ENCODE results near the gene CBFA2T3. TPM values are rescaled to one million over a fixed set of nuclear protein-coding genes. Genes with fewer than 3 reads are reported as not detected.
A peak's percentile ranks its signal among the peaks of the same experiment; 100 is the strongest.
"Not testable (repeated sequence)": the region's sequence is repeated elsewhere in the genome, so short reads cannot be mapped to it uniquely, and the experiment has no call there.

CBFA2T3 gene
- total and polyA plus RNA-seq, 5 experiments from 2014 or later = 0.04 to 2.0 (median 1.5) TPM; not detected in 2

- ATAC-seq = no peak
- Mint-ChIP-seq H3K27me3 (no peaks in the 10 kb centered on the region), H3K27ac (no peak overlapping the region), H3K4me3 (no peak overlapping the region), H3K36me3 (no peaks in the 10 kb centered on the region), H3K4me1 (peaks cover 0 to 2% (median 0%) of the 10 kb centered on the region in 4 donors), H3K9me3 (no peaks in the 10 kb centered on the region)
- DNase-seq = no peak
- POLR2A ChIA-PET = no interaction called here
Observed at GRCh38 chr16:88904676-88905365, 72.2 kb downstream of the CBFA2T3 start.

GRCh38 chr16:88903267-88903666 lies 73.7 kb downstream of the CBFA2T3 start:
- no peaks in the 10 kb centered on the region for H3K36me3 Mint-ChIP-seq
- no peak for ATAC-seq
- no peak overlapping the region for H3K4me3 Mint-ChIP-seq

GRCh38 chr16:88902744-88903143 lies 74.3 kb downstream of the CBFA2T3 start:
- Mint-ChIP-seq H3K36me3 (no peaks in the 10 kb centered on the region), H3K27me3 (no peaks in the 10 kb centered on the region), H3K9me3 (no peaks in the 10 kb centered on the region), H3K4me3 (no peak overlapping the region), H3K4me1 (peaks cover 0 to 2% (median 0%) of the 10 kb centered on the region in 4 donors), H3K27ac (peak overlapping the region in 1 of 10 donors; percentile 29)
- ATAC-seq (no peak), DNase-seq (no peak)
- POLR2A ChIA-PET = no interaction called here

More at GRCh38 chr16:88903267-88903666, 73.7 kb downstream of the CBFA2T3 start:
- Mint-ChIP-seq H3K9me3 (no peaks in the 10 kb centered on the region), H3K27me3 (no peaks in the 10 kb centered on the region), H3K27ac (no peak overlapping the region), H3K4me1 (peaks cover 0 to 2% (median 0%) of the 10 kb centered on the region in 4 donors)
- POLR2A ChIA-PET = no interaction called here
- no peak for DNase-seq

GRCh38 chr16:88901718-88902337 lies 75.2 kb downstream of the CBFA2T3 start:
- Mint-ChIP-seq H3K4me1 (peaks cover 0 to 2% (median 0%) of the 10 kb centered on the region in 4 donors), H3K36me3 (no peaks in the 10 kb centered on the region), H3K9me3 (no peaks in the 10 kb centered on the region), H3K4me3 (no peak overlapping the region), H3K27me3 (no peaks in the 10 kb centered on the region), H3K27ac (no peak overlapping the region)
- DNase-seq (no peak), ATAC-seq (no peak)
- POLR2A ChIA-PET = no interaction called here

- ATAC-seq (no peak), DNase-seq (no peak)
- Mint-ChIP-seq H3K4me3 (no peak overlapping the region), H3K36me3 (no peaks in the 10 kb centered on the region), H3K9me3 (no peaks in the 10 kb centered on the region), H3K27me3 (no peaks in the 10 kb centered on the region), H3K27ac (no peak overlapping the region), H3K4me1 (no peaks in the 10 kb centered on the region)
- POLR2A ChIA-PET = no interaction called here
Observed at GRCh38 chr16:88900662-88901052, 76.3 kb downstream of the CBFA2T3 start.

- Mint-ChIP-seq H3K4me3 (no peak overlapping the region), H3K27me3 (no peaks in the 10 kb centered on the region), H3K9me3 (no peaks in the 10 kb centered on the region), H3K36me3 (no peaks in the 10 kb centered on the region), H3K27ac (peak overlapping the region in 1 of 10 donors; percentile 81), H3K4me1 (no peaks in the 10 kb centered on the region)
- DNase-seq (no peak), ATAC-seq (no peak)
- POLR2A ChIA-PET = no interaction called here
Observed at GRCh38 chr16:88899901-88900661, 76.9 kb downstream of the CBFA2T3 start.

- DNase-seq (no peak), ATAC-seq (no peak)
- Mint-ChIP-seq H3K4me3 (no peak overlapping the region), H3K9me3 (no peaks in the 10 kb centered on the region), H3K27ac (no peak overlapping the region), H3K4me1 (peaks cover 0 to 4% (median under 1%) of the 10 kb centered on the region in 4 donors), H3K36me3 (no peaks in the 10 kb centered on the region), H3K27me3 (no peaks in the 10 kb centered on the region)
- POLR2A ChIA-PET = no interaction called here
Observed at GRCh38 chr16:88897696-88898425, 79.1 kb downstream of the CBFA2T3 start.

- Mint-ChIP-seq H3K9me3 (no peaks in the 10 kb centered on the region), H3K27ac (no peak overlapping the region), H3K36me3 (no peaks in the 10 kb centered on the region), H3K4me3 (no peak overlapping the region), H3K27me3 (no peaks in the 10 kb centered on the region), H3K4me1 (peaks cover 0 to 4% (median 2%) of the 10 kb centered on the region in 4 donors)
- POLR2A ChIA-PET = no interaction called here
- DNase-seq = no peak
- no peak for ATAC-seq
Observed at GRCh38 chr16:88896238-88897070, 80.6 kb downstream of the CBFA2T3 start.

- POLR2A ChIA-PET = no interaction called here
- no peak for ATAC-seq
- Mint-ChIP-seq H3K9me3 (no peaks in the 10 kb centered on the region), H3K4me3 (no peak overlapping the region), H3K4me1 (peaks cover 0 to 4% (median 2%) of the 10 kb centered on the region in 4 donors), H3K27me3 (no peaks in the 10 kb centered on the region), H3K36me3 (no peaks in the 10 kb centered on the region), H3K27ac (no peak overlapping the region)
- DNase-seq = no peak
Observed at GRCh38 chr16:88895335-88895734, 81.7 kb downstream of the CBFA2T3 start.

- Mint-ChIP-seq H3K4me3 (no peak overlapping the region), H3K36me3 (no peaks in the 10 kb centered on the region), H3K9me3 (no peaks in the 10 kb centered on the region), H3K27ac (no peak overlapping the region), H3K4me1 (peaks cover 0 to 4% (median 2%) of the 10 kb centered on the region in 4 donors), H3K27me3 (no peaks in the 10 kb centered on the region)
- DNase-seq = no peak
- ATAC-seq = no peak
- POLR2A ChIA-PET = no interaction called here
Observed at GRCh38 chr16:88894681-88895300, 82.2 kb downstream of the CBFA2T3 start.

- H3K27me3 Mint-ChIP-seq, H3K4me1 Mint-ChIP-seq: not testable (repeated sequence)
Observed at GRCh38 chr16:88894266-88894665, 82.7 kb downstream of the CBFA2T3 start.

More at GRCh38 chr16:88894266-88894665, 82.7 kb downstream of the CBFA2T3 start:
- H3K27ac Mint-ChIP-seq, ATAC-seq, H3K36me3 Mint-ChIP-seq, POLR2A ChIA-PET, H3K9me3 Mint-ChIP-seq, DNase-seq, H3K4me3 Mint-ChIP-seq: not testable (repeated sequence)

Data from naive thymus-derived CD8-positive, alpha-beta T cell (primary cell).